Suprapubic skin (tissue), 4 donors: ENCODE measurements around the gene SEPTIN8. TPM values are rescaled to one million over a fixed set of nuclear protein-coding genes. Genes with fewer than 3 reads are reported as not detected.
A peak's percentile ranks its signal among the peaks of the same experiment; 100 is the strongest.

Source experiments
- DNase-seq, 2 donors: peaks; one replicate each; pipeline ENCODE4 v3.0.0-alpha.2; 2019; ENCODE audit warnings: low spot score in 2 of 2
- H3K27ac ChIP-seq: fragments of 200-600 bp; sonication (generic); one replicate; pipeline ENCODE4 v1.5.1; 2019
- H3K27me3 ChIP-seq: fragments of 200-600 bp; sonication (generic); one replicate; pipeline ENCODE4 v1.5.1; 2019
- H3K36me3 ChIP-seq: fragments of 200-600 bp; sonication (generic); one replicate; pipeline ENCODE4 v1.5.1; 2019
- H3K4me1 ChIP-seq: fragments of 200-600 bp; sonication (generic); one replicate; pipeline ENCODE4 v1.5.1; 2019
- H3K4me3 ChIP-seq: fragments of 200-600 bp; sonication (generic); one replicate; pipeline ENCODE4 v1.5.1; 2019; ENCODE audit warnings: mild to moderate bottlenecking
- H3K9me3 ChIP-seq: fragments of 200-600 bp; sonication (generic); one replicate; pipeline ENCODE4 v1.5.1; 2019
- EP300 ChIP-seq: sonication (generic); formaldehyde crosslinking; IDR thresholded peaks from one replicate; pipeline ENCODE4 v1.6.1; 2017; ENCODE audit warnings: antibody characterized with exemption
- POLR2A ChIP-seq, 2 donors: fragments of 450-650 bp; IDR thresholded peaks; one replicate each; pipeline ENCODE4 v1.6.1; 2017; ENCODE audit warnings: antibody characterized with exemption in 2 of 2, mild to moderate bottlenecking in 2 of 2, moderate library complexity in 2 of 2
- POLR2AphosphoS5 ChIP-seq, 3 donors: sonication (generic); formaldehyde crosslinking; IDR thresholded peaks; one replicate each; pipeline ENCODE4 v1.6.1; 2017; ENCODE audit warnings: antibody characterized with exemption in 3 of 3
- WGBS: methylation state at CpG from one replicate; pipeline ENCODE4 v1.1.5; 2018; 5-methylcytosine and 5-hydroxymethylcytosine counted together
- total RNA-seq, 4 donors: library from RNA; depleted of rRNA; stranded (reverse); fragments of >200 nt; gene quantifications; one replicate each; pipeline ENCODE4 v1.1.0, GENCODE V29; 2016
- TF ChIP-seq, protein P1 (sequence below), 2 donors: fragments of 200-600 bp in 1 of 2; fragments of 450-650 bp in 1 of 2; sonication (generic) in 1 of 2; IDR thresholded peaks; one replicate each; pipeline ENCODE4 v1.5.1; 2016 to 2019; ENCODE audit warnings: antibody characterized with exemption in 2 of 2, mild to moderate bottlenecking in 1 of 2, moderate library complexity in 1 of 2

SEPTIN8 gene, protein sequence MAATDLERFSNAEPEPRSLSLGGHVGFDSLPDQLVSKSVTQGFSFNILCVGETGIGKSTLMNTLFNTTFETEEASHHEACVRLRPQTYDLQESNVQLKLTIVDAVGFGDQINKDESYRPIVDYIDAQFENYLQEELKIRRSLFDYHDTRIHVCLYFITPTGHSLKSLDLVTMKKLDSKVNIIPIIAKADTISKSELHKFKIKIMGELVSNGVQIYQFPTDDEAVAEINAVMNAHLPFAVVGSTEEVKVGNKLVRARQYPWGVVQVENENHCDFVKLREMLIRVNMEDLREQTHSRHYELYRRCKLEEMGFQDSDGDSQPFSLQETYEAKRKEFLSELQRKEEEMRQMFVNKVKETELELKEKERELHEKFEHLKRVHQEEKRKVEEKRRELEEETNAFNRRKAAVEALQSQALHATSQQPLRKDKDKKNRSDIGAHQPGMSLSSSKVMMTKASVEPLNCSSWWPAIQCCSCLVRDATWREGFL
- 10 to 100 TPM; 75.9 to 85.0 (median 80.8) TPM for total RNA-seq

DNA sequence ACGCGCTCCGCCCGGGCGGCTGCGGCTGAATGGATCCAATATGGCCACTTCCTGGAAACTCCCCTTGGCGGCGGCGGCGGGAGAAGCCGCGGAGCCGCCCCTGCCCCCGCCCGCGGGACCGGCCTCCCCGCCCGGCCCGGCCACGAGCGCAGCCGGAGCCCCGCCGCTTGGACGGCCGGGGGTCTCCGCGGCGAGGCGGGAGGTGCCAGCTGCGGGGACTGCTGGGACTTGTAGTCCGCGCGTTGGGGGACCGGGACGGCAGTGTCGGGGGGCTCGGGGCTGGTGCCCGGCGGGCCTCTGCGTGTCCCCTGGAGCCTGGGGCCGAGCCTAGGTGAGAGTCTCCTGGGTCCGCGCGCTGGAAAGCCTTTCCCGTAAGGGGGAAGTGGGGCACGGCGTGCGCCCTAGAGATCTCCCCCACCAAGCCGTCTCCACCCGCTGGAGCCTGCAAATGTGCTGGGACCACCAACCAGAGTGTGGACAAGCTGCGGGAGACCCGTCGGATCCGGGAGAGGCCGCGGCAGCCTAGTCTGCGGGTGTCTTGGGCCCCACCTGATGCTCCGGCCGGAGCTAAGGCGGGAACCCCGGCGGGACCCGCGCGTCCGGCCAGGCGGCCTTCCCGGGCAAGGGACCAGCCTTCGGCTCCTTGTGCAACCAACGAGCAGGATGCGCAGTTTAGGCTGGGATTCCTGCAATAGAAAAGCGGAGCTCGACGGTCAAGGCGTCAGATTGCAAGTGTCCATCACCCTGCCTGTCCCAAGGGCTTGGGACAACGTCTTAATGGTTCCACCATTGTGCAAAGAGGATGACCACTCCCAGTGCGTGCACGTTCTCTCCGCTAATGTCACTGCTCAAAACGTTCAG, at the start of gene SEPTIN8:
Gene SEPTIN8, minus strand, starts transcription at position 31 of the 861 bp plus-strand sequence. CDS start 102 bp downstream, outside the sequence.
- no peaks in the 10 kb centered on the region for H3K36me3 ChIP-seq
- no peak for DNase-seq
- H3K27ac ChIP-seq: peak within 1 kb of the TSS; percentile 89
- TF ChIP-seq EP300: no peak
- no peak for TF ChIP-seq POLR2AphosphoS5 (IDR thresholded peaks at IDR 0.05)
- no peak for TF ChIP-seq POLR2A (IDR thresholded peaks at IDR 0.05)
- 4% methylated on average over 9 of the region's 82 CpGs for WGBS
- no peaks in the 10 kb centered on the region for H3K27me3 ChIP-seq
- peak within 1 kb of the TSS; percentile 89 for H3K4me3 ChIP-seq
- peaks cover 51% of the 10 kb centered on the region for H3K4me1 ChIP-seq
- H3K9me3 ChIP-seq: no peaks in the 10 kb centered on the region

DNA sequence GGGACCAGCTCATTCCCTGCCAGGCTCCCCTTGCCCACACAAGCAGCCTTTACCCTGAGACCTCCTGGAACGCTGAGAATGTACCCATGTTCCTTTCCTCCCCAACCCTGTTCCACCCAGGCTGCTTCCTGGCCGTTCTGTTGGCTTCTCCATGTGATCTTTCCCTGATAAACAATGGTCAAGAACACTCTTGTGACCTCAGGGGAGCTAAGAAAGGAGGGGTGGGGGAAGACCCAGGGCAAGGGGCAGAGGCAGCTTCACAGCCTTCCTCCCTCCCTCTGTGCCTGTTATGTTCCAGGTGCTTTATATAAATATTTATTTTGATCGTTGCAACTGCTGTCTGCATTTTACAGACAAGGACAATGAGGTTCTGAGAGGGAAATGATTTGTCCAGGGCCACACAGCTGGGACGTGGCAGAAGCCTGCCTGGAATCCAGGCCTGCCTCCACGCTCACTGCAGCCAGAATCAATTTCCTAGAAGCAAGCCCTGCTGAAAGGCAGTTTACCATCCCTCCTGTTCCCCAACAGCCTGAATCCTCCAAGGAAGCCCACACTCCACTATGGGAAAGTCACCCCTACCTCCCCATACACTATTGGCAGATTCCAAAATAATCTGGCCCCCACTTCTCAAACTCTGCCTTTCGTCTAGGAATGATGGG, 49.5 kb upstream of the SEPTIN8 start:
- H3K4me3 ChIP-seq: no peak overlapping the region
- TF ChIP-seq EP300: no peak
- TF ChIP-seq POLR2A (IDR thresholded peaks at IDR 0.05): no peak
- TF ChIP-seq, protein P1, sequence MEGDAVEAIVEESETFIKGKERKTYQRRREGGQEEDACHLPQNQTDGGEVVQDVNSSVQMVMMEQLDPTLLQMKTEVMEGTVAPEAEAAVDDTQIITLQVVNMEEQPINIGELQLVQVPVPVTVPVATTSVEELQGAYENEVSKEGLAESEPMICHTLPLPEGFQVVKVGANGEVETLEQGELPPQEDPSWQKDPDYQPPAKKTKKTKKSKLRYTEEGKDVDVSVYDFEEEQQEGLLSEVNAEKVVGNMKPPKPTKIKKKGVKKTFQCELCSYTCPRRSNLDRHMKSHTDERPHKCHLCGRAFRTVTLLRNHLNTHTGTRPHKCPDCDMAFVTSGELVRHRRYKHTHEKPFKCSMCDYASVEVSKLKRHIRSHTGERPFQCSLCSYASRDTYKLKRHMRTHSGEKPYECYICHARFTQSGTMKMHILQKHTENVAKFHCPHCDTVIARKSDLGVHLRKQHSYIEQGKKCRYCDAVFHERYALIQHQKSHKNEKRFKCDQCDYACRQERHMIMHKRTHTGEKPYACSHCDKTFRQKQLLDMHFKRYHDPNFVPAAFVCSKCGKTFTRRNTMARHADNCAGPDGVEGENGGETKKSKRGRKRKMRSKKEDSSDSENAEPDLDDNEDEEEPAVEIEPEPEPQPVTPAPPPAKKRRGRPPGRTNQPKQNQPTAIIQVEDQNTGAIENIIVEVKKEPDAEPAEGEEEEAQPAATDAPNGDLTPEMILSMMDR (IDR thresholded peaks at IDR 0.05): no peak
- no peak for TF ChIP-seq POLR2AphosphoS5 (IDR thresholded peaks at IDR 0.05)
- H3K27ac ChIP-seq: no peak overlapping the region

DNA sequence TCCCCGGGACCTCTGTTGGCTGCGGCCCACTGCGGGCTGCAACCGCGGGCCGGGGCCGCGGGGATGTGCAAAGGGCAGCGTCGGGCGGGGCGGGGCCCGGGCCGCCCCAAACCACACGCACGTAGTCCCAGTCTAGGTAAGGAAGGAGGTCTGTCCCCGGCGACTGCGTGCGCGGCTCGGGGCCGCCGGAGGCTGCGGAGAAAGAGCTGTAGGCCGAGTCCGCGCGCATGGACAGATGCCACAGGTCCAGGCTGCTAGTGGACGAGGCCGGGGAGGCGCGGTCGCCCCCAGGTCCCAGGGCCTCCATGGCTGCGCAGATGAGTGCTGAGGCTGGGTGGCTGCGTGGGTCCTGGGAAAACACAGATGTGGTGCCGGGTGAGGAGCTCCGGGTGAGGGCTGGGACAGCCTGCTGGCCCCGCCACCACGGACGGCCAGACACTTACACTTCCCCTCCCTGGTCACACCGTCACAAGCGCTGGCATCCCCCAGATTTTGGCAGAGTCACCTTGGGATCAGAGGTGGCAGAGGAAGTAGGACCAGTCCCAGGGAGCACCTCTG, 48.9 kb upstream of the SEPTIN8 start:
- Histone ChIP-seq H3K36me3 (no peaks in the 10 kb centered on the region), H3K27ac (no peak overlapping the region), H3K4me3 (peak overlapping the region; percentile 44), H3K9me3 (no peaks in the 10 kb centered on the region), H3K4me1 (peaks cover 32% of the 10 kb centered on the region), H3K27me3 (peaks cover 19% of the 10 kb centered on the region)
- 63% methylated on average over 26 of the region's 43 CpGs for WGBS
- DNase-seq: peak in 1 of 2 donors; percentile 70
- TF ChIP-seq POLR2A (IDR thresholded peaks at IDR 0.05) (no peak), POLR2AphosphoS5 (IDR thresholded peaks at IDR 0.05) (no peak), EP300 (no peak)
- TF ChIP-seq, protein P1 (IDR thresholded peaks at IDR 0.05): no peak

More for the DNA sequence above, 49.5 kb upstream of the SEPTIN8 start:
- peak in 1 of 2 donors; percentile 37 for DNase-seq
- Histone ChIP-seq H3K4me1 (peaks cover 33% of the 10 kb centered on the region), H3K27me3 (peaks cover 19% of the 10 kb centered on the region), H3K36me3 (no peaks in the 10 kb centered on the region), H3K9me3 (no peaks in the 10 kb centered on the region)
- WGBS: 83% methylated on average over 6 of the region's 6 CpGs

DNA sequence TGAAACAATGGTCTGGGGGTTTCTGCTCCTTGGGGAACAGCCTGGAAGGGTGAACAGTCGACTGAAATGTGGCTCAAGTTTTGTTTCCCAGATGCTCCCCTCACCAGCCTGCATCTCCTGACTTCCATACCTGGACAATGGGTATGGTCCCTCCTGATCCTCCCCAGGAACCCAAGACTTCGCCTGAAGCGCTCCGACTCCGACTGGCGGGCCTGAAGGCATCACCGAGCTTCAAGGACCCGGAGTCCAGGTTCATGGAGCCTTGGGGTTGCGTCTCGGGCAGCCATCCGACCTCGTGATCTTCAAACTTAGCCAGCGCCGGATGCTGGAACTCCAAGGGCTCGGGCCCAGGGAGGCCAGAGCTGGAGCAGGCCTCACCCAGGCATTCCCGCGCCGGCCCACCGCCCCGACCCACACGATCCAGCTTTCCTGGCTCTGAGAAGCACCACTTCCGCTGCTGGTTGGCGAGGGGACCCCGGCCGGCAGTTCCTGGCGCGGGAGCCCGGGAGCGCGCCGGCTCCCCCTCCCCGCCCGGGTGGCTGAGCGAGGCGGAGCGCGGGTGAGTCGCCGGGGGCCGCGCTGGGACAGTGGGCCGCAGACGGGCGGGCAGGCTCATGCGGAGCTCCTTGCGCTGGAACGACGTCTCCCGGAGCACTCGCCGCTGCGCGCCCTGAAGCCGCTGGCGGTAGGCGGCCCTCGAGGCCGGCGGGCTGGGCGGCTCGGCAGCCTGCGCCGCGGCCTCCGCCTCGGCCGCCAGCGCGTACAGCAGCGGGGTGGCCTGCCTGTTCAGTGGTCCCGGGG, 48.2 kb upstream of the SEPTIN8 start:
- H3K27ac ChIP-seq: no peak overlapping the region
- 46% methylated on average over 15 of the region's 71 CpGs for WGBS
- peaks cover 27% of the 10 kb centered on the region for H3K4me1 ChIP-seq
- H3K4me3 ChIP-seq: peak overlapping the region; percentile 44
- no peaks in the 10 kb centered on the region for H3K9me3 ChIP-seq
- no peaks in the 10 kb centered on the region for H3K36me3 ChIP-seq
- TF ChIP-seq POLR2A (IDR thresholded peaks at IDR 0.05) (no peak), POLR2AphosphoS5 (IDR thresholded peaks at IDR 0.05) (no peak), EP300 (no peak)
- TF ChIP-seq, protein P1 (IDR thresholded peaks at IDR 0.05): no peak
- DNase-seq: peak in 1 of 2 donors; percentile 73
- H3K27me3 ChIP-seq: peaks cover 15% of the 10 kb centered on the region
